ENCODE results near the gene GDPD2.

DNA sequence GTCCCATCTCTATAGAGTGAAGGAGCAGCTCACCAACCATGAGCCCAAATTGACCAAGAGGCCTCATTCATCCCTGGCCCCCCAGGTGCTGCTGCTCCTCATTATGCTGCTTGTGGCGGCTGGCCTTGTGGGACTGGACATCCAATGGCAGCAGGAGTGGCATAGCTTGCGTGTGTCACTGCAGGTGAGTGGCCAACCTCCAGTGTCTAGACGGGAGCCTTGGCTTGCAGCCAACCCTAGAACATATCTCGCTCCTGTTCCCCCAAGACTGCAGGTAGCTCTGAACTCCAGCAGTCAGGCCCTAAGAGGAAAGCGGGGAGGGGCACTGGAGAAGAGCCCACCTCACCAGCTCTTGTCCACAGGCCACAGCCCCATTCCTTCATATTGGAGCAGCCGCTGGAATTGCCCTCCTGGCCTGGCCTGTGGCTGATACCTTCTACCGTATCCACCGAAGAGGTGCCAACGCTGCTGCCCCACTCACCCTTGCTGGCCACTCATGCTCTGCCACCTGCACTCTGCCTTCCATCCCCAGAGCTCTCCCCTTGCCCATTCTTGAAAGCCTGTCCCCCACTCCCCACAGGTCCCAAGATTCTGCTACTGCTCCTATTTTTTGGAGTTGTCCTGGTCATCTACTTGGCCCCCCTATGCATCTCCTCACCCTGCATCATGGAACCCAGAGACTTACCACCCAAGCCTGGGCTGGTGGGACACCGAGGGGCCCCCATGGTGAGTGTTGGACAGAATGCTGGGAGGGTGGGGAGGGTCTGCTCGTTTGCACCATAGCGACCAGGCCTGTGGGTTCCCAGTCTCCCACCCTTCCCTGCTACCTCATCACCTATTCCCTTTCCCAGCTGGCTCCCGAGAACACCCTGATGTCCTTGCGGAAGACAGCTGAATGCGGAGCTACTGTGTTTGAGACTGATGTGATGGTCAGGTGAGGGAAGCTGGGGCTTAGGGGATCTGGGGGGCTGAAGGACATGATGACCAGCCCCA, 3.5 kb downstream of the GDPD2 start:
- TF ChIP-seq, protein P1, sequence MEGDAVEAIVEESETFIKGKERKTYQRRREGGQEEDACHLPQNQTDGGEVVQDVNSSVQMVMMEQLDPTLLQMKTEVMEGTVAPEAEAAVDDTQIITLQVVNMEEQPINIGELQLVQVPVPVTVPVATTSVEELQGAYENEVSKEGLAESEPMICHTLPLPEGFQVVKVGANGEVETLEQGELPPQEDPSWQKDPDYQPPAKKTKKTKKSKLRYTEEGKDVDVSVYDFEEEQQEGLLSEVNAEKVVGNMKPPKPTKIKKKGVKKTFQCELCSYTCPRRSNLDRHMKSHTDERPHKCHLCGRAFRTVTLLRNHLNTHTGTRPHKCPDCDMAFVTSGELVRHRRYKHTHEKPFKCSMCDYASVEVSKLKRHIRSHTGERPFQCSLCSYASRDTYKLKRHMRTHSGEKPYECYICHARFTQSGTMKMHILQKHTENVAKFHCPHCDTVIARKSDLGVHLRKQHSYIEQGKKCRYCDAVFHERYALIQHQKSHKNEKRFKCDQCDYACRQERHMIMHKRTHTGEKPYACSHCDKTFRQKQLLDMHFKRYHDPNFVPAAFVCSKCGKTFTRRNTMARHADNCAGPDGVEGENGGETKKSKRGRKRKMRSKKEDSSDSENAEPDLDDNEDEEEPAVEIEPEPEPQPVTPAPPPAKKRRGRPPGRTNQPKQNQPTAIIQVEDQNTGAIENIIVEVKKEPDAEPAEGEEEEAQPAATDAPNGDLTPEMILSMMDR (IDR thresholded peaks at IDR 0.05): no peak
- no peak for TF ChIP-seq POLR2A (IDR thresholded peaks at IDR 0.05)

Measured in thyroid gland (tissue), 4 donors.